ENCODE data around the gene NOX5.

Gene NOX5

GRCh38 chr15:68990992-68991500 lies 23.4 kb upstream of the NOX5 start:
- DNase-seq: no peak

GRCh38 chr15:68991723-68992122 lies 22.8 kb upstream of the NOX5 start:
- DNase-seq: no peak

- DNase-seq: no peak
Measured at GRCh38 chr15:68992696-68993095, 21.8 kb upstream of the NOX5 start.

GRCh38 chr15:68993276-68993675 lies 21.2 kb upstream of the NOX5 start:
- no peak for DNase-seq

- peak; percentile 4 for DNase-seq
Measured at GRCh38 chr15:68994149-68994548, 20.3 kb upstream of the NOX5 start.

GRCh38 chr15:68994981-68995761 lies 19.3 kb upstream of the NOX5 start:
- no peak for DNase-seq

- DNase-seq: no peak
Measured at GRCh38 chr15:68997050-68997449, 17.4 kb upstream of the NOX5 start.

GRCh38 chr15:68997930-68998777 lies 16.3 kb upstream of the NOX5 start:
- DNase-seq: no peak

GRCh38 chr15:68999091-68999490 lies 15.4 kb upstream of the NOX5 start:
- no peak for DNase-seq

GRCh38 chr15:69000091-69000490 lies 14.4 kb upstream of the NOX5 start:
- no peak for DNase-seq

- DNase-seq: no peak
Measured at GRCh38 chr15:69000725-69001503, 13.6 kb upstream of the NOX5 start.

GRCh38 chr15:69002783-69003182 lies 11.7 kb upstream of the NOX5 start:
- no peak for DNase-seq

- DNase-seq: no peak
Measured at GRCh38 chr15:69004011-69004410, 10.5 kb upstream of the NOX5 start.

GRCh38 chr15:69008056-69008455 lies 6.4 kb upstream of the NOX5 start:
- no peak for DNase-seq

- no peak for DNase-seq
Measured at GRCh38 chr15:69009341-69009740, 5.2 kb upstream of the NOX5 start.

- DNase-seq: no peak
Measured at GRCh38 chr15:69011641-69012040, 2.9 kb upstream of the NOX5 start.

GRCh38 chr15:69012761-69013364 lies 1.6 kb upstream of the NOX5 start:
- DNase-seq: no peak

GRCh38 chr15:69013726-69014406 lies 629 bp upstream of the NOX5 start:
- DNase-seq: no peak

GRCh38 chr15:69015591-69015990 lies 1.1 kb downstream of the NOX5 start:
- DNase-seq: no peak

- no peak for DNase-seq
Measured at GRCh38 chr15:69016021-69016595, 1.6 kb downstream of the NOX5 start.

GRCh38 chr15:69017978-69018377 lies 3.5 kb downstream of the NOX5 start:
- DNase-seq: no peak

GRCh38 chr15:69018951-69019350 lies 4.5 kb downstream of the NOX5 start:
- DNase-seq: no peak

Measured in T1000 (cell line).